Upper lobe of right lung (tissue), 1 donor: ENCODE data around the gene HPDL. TPM values are rescaled to one million over a fixed set of nuclear protein-coding genes. Genes with fewer than 3 reads are reported as not detected.
A peak's percentile ranks its signal among the peaks of the same experiment; 100 is the strongest.

Experiments used
- ATAC-seq: fragments of 200-7000 bp; cut with Tn5 transposase; one replicate; pipeline ENCODE4 v1.9.1; 2020; ENCODE audit warnings: mild to moderate bottlenecking, moderate library complexity
- DNase-seq: peaks from one replicate; pipeline ENCODE4 v3.0.0-alpha.2; 2020
- H3K27ac ChIP-seq: fragments of 200-600 bp; one replicate; pipeline ENCODE4 v1.8.0; 2022
- H3K27me3 ChIP-seq: fragments of 200-600 bp; one replicate; pipeline ENCODE4 v1.8.0; 2022; ENCODE audit warnings: mild to moderate bottlenecking
- H3K36me3 ChIP-seq: fragments of 200-600 bp; one replicate; pipeline ENCODE4 v1.8.0; 2022
- H3K4me1 ChIP-seq: fragments of 200-600 bp; one replicate; pipeline ENCODE4 v1.8.0; 2022
- H3K4me3 ChIP-seq: fragments of 200-600 bp; one replicate; pipeline ENCODE4 v1.8.0; 2022; ENCODE audit warnings: mild to moderate bottlenecking
- H3K9me3 ChIP-seq: fragments of 200-600 bp; one replicate; pipeline ENCODE4 v1.8.0; 2022
- intact Hi-C: fragments of 100-400 bp; cut with DNase I; formaldehyde crosslinking; loops from one replicate; pipeline ENCODE4 v1.11.0; 2022
- total RNA-seq: library from RNA; stranded (reverse); fragmentation: NEBNext Ultra II Directional; extraction: Animal tissue kit (Norgen Biotek cat#: 25700); gene quantifications from one replicate; pipeline ENCODE4 v1.2.1, GENCODE V29; 2021
- TF ChIP-seq, protein P1 (sequence below): fragments of 200-600 bp; IDR thresholded peaks from one replicate; pipeline ENCODE4 v1.8.0; 2022; ENCODE audit warnings: antibody characterized with exemption
- donor health status: DM: no; HTN: yes; CAD: no; lungs with severe emphysema.

HPDL gene
- total RNA-seq, 1 donor from 2014 or later, result not detected

DNA sequence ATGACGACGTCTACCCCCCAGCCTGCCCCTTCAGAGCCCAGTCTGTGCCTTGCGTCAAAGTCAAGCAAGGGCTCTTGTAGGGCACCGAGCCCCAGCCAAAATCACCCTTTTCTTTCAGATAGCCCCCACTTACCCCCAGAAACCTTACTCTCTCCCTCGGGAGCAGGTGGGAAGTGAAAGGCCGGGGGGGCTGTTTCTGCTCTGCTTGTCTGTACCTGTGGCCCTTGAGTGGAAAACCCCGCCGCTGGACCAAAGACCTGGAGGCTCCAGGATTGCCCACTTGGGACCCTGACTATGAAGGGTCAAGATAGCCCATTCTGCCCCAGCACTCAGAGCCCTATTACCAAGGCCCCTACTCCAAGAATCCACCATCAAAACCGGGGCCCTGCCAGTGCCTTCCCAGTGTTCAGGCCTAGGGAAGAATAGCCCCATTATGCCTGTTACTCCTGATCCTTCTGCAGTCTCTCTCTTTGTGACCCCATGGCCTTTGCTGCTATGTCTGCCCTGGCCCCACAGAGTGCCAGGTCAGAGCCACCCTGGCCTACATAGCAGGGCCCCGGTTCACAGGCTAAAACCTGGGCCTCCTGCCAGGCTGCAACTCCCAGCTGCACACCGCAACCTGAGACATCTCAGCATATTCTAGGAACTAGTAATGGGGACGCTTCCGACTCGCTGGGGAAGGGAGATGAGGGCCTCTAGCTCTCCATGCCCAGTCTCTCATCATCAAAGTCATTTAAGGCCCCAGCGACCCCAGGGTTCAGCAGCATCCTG is 22.2 kb upstream of the HPDL start:
- no peak for ATAC-seq
- Histone ChIP-seq H3K4me3 (peak overlapping the region; percentile 84), H3K9me3 (no peaks in the 10 kb centered on the region), H3K4me1 (peaks cover 11% of the 10 kb centered on the region), H3K36me3 (no peaks in the 10 kb centered on the region), H3K27ac (peak overlapping the region; percentile 92), H3K27me3 (no peaks in the 10 kb centered on the region)
- peak; percentile 68 for DNase-seq
- intact Hi-C loops, result no loop called here
- TF ChIP-seq, protein P1, sequence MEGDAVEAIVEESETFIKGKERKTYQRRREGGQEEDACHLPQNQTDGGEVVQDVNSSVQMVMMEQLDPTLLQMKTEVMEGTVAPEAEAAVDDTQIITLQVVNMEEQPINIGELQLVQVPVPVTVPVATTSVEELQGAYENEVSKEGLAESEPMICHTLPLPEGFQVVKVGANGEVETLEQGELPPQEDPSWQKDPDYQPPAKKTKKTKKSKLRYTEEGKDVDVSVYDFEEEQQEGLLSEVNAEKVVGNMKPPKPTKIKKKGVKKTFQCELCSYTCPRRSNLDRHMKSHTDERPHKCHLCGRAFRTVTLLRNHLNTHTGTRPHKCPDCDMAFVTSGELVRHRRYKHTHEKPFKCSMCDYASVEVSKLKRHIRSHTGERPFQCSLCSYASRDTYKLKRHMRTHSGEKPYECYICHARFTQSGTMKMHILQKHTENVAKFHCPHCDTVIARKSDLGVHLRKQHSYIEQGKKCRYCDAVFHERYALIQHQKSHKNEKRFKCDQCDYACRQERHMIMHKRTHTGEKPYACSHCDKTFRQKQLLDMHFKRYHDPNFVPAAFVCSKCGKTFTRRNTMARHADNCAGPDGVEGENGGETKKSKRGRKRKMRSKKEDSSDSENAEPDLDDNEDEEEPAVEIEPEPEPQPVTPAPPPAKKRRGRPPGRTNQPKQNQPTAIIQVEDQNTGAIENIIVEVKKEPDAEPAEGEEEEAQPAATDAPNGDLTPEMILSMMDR, result no peak

DNA sequence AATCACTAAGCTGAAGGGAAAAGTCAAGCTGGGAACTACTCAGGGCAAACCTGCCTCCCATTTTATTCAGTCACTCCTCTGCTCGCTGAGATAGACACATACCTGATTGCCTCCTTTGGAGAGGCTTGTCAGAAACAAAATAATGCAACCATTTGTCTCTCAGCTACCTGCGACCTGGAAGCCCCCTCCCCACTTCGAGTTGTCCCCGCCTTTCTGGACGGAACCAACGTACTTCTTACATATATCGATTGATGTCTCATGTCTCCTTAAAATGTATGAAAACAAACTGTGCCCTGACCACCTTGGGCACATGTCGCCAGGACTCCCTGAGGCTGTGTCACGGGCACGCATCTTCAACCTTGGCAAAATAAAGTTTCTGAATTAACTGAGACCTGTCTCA is 21.5 kb upstream of the HPDL start:
- Histone ChIP-seq H3K4me1 (peaks cover 11% of the 10 kb centered on the region), H3K27me3 (no peaks in the 10 kb centered on the region), H3K9me3 (no peaks in the 10 kb centered on the region), H3K27ac (no peak overlapping the region), H3K4me3 (no peak overlapping the region), H3K36me3 (no peaks in the 10 kb centered on the region)
- TF ChIP-seq, protein P1, result no peak
- DNase-seq (no peak), ATAC-seq (no peak)
- intact Hi-C loops, result no loop called here

DNA sequence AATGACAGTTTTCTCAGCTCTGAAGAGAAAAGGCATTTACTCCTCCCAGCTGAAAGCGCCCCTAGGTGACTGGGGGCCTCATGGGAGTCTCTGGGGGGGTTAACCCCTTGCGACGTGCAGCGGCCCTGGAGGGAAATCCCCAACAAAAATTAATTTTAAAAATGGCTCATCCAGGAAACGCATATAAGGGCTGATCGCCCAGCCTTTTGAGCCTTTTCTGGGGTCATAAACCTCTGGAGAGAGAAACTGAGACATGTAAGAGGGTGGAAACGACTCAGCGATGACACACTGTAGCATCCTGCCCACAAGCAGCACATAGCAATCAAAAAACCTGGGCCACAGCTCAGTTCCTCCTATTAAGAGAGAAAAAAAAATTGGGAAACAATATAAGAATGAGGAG is 20.4 kb upstream of the HPDL start:
- intact Hi-C loops, result no loop called here
- Histone ChIP-seq H3K36me3 (no peaks in the 10 kb centered on the region), H3K9me3 (no peaks in the 10 kb centered on the region), H3K27ac (no peak overlapping the region), H3K4me1 (peaks cover 11% of the 10 kb centered on the region), H3K27me3 (no peaks in the 10 kb centered on the region), H3K4me3 (no peak overlapping the region)
- TF ChIP-seq, protein P1, result no peak
- ATAC-seq (no peak), DNase-seq (no peak)

DNA sequence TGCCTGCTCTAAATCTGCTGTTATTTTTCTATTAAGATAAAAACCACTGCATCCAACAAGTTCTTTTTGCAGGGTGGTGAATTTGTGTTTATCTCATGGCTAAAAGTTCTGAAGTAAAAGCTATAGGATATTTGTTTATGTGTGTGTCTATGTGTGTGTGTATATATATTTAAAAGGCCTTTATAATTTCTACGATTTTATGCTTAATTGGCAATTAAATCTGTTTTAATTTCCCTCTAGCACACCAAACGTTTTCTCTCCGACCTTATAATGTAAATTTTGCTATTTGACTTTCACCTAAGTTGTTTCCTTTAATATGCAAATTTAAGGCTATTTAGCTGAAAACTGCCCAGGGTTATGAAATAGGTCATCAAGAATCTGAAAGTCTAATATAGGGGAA is 19.8 kb upstream of the HPDL start:
- Histone ChIP-seq H3K4me3 (no peak overlapping the region), H3K27ac (no peak overlapping the region), H3K4me1 (peaks cover 11% of the 10 kb centered on the region), H3K9me3 (no peaks in the 10 kb centered on the region), H3K36me3 (no peaks in the 10 kb centered on the region), H3K27me3 (no peaks in the 10 kb centered on the region)
- ATAC-seq (no peak), DNase-seq (no peak)
- intact Hi-C loops, result no loop called here
- TF ChIP-seq, protein P1, result no peak

DNA sequence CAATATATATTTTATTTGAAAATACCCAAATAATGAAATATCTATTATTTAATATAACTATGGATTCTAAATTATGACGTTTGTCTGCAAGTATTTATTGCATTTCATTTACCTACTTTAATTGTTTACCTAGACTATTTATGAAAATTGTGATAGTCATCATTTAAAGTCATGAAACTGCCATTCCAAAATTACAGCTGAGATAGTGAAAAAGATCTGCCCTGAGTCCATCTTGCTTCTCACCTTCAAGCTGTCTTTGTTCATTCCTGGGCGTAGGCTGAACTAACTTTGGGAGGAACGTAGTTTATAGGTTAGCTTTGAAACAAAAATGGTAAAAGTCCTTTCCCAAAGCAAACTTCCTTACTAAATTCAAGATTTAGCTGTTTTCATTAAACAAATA is 12.4 kb upstream of the HPDL start:
- H3K4me1 ChIP-seq, result no peaks in the 10 kb centered on the region
- H3K36me3 ChIP-seq, result no peaks in the 10 kb centered on the region
- H3K9me3 ChIP-seq, result no peaks in the 10 kb centered on the region
- ATAC-seq (no peak), DNase-seq (no peak)
- no peaks in the 10 kb centered on the region for H3K27me3 ChIP-seq
- H3K27ac ChIP-seq, result no peak overlapping the region
- TF ChIP-seq, protein P1, result no peak
- H3K4me3 ChIP-seq, result no peak overlapping the region
- intact Hi-C loops, result no loop called here
